Hepatocyte (in vitro differentiated cells): ENCODE measurements around the gene ADCY9.

Experiments used
- EZH2 ChIP-seq: fragments of 200-600 bp; sonication (generic); IDR thresholded peaks from 2 replicates; pipeline ENCODE4 v1.6.1; 2016; ENCODE audit warnings: antibody characterized with exemption, mild to moderate bottlenecking, borderline replicate concordance
- TF ChIP-seq, protein P1 (sequence below): fragments of 200-600 bp; sonication (generic); IDR thresholded peaks from 2 replicates; pipeline ENCODE4 v1.5.1; 2016; ENCODE audit warnings: antibody characterized with exemption, mild to moderate bottlenecking; ENCODE audit not compliant: poor library complexity

- TF ChIP-seq, protein P1, sequence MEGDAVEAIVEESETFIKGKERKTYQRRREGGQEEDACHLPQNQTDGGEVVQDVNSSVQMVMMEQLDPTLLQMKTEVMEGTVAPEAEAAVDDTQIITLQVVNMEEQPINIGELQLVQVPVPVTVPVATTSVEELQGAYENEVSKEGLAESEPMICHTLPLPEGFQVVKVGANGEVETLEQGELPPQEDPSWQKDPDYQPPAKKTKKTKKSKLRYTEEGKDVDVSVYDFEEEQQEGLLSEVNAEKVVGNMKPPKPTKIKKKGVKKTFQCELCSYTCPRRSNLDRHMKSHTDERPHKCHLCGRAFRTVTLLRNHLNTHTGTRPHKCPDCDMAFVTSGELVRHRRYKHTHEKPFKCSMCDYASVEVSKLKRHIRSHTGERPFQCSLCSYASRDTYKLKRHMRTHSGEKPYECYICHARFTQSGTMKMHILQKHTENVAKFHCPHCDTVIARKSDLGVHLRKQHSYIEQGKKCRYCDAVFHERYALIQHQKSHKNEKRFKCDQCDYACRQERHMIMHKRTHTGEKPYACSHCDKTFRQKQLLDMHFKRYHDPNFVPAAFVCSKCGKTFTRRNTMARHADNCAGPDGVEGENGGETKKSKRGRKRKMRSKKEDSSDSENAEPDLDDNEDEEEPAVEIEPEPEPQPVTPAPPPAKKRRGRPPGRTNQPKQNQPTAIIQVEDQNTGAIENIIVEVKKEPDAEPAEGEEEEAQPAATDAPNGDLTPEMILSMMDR, result no peak
- no peak for TF ChIP-seq EZH2
Measured at GRCh38 chr16:4003576-4003975, 112.7 kb downstream of the ADCY9 start.
